RCC 7860 (cell line): ENCODE data around the gene CCDC144A.
"Not testable (repeated sequence)": the region's sequence is repeated elsewhere in the genome, so short reads cannot be mapped to it uniquely, and the experiment has no call there.

Experiments
- DNase-seq: peaks from one replicate; pipeline ENCODE4 v3.0.0-alpha.2; 2015; ENCODE audit warnings: low spot score
- FAIRE-seq: peaks from 2 replicates; lab custom pipeline; 2012; peaks lifted over from hg19 to GRCh38; lab: Jason Lieb, UNC

The CCDC144A gene

DNA sequence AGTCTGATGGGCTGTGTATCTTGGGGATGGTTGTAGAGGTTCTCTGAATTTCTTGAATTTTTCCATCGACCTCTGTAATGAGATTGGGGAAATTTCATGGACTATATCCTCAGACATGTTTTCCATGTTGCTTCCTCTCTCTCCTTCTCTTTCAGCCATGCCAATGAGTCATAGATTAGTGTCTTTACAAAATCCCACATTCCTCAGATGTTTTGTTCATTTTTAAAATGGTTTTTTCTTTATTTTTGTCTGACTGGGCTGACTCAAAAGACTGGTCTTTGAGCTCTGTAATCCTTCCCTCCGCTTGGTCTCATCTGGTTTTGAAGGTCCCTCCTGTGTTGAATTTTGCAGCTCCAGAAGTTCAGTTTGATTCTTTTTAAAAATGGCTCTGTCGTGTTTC is 60.5 kb downstream of the CCDC144A start:
- DNase-seq, FAIRE-seq: not testable (repeated sequence)

DNA sequence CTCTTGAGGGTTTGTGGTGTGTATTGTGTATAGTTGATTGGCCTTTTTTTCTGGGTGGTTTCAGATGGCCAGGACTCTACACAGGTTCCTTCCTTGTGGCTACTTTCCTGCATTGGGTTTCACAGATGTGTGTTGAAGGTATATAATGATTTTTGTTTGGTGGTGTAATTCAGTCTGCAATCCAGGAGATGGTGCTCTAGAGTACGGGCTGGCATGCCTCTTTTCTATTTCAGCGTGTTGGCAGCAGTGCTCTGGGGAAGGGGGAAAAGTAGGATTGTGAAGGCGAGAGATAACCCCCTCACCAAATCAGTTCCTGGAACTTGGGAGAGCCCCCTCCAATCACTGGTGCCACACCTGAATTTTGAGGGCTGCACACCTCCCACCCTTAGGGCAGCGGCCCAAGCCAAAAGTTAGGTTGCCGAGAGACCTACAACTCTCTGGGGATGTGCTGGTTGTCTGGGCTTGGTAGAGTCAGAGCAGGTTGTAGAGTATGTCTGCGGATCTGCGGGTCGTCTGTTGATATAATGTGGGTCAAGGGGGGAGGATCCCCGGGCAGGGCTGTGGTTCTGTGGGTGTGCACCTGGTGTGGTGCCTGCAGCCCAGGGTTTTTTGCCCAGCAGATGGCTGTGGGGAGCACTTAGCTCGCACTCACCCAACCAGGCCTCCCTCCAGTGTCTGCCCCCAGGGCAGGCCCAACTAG is 61.3 kb downstream of the CCDC144A start:
- not testable (repeated sequence) for FAIRE-seq
- peak; percentile 4 for DNase-seq

DNA sequence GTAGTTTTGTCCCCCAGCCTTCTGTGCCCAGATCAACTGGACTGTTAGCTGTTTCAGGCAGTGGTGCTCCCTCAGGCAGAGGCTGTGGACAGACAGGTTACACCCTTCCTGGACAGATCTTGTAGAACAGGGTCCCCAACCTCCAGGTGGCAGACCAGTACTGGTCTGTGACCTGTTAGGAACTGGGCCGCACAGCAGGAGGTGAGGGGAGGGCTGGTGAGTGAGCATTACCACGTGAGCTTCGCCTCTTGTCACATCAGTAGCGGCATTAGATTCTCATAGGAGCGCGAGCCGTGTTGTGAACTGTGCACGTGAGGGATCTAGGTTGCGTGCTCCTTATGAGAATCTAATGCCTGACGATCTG is 61.9 kb downstream of the CCDC144A start:
- not testable (repeated sequence) for DNase-seq, FAIRE-seq

DNA sequence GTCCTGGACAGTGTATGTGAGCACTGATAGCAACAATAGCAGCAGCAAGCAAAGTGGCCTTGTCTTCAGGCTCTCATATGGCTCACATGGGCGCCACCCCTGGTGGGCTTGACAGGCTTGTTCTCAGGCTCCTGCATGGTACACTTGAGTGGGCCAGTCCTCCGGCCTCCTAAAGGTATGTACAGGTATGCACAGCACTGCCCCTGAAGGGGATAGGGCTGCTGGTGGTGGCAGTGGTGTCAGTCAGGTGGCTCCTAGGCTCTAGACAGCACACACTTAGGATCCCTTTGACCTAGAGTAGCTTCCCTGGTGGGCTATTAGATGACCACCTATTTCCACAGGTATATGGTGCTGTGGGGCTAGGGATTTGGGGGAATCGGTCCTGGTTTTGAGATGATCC is 67.5 kb downstream of the CCDC144A start:
- not testable (repeated sequence) for FAIRE-seq, DNase-seq

DNA sequence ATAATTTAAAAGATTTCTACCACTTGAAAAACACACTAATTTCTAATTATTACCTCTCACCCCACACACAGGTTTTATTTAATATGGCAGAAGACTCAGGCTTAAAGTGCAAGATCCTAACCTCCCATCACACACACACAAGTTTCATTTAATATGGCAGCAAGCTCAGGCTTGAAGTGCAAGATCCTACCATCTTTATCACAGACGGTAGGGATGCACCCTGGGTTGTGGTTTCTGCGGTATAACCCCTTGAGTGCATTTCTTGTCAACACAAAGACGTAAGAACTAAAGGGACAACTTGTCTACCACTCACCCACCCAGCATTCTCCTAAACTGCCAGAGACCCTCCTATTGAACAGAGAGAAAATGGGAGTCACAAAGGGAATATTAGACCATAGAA is 68.1 kb downstream of the CCDC144A start:
- DNase-seq, FAIRE-seq: not testable (repeated sequence)

DNA sequence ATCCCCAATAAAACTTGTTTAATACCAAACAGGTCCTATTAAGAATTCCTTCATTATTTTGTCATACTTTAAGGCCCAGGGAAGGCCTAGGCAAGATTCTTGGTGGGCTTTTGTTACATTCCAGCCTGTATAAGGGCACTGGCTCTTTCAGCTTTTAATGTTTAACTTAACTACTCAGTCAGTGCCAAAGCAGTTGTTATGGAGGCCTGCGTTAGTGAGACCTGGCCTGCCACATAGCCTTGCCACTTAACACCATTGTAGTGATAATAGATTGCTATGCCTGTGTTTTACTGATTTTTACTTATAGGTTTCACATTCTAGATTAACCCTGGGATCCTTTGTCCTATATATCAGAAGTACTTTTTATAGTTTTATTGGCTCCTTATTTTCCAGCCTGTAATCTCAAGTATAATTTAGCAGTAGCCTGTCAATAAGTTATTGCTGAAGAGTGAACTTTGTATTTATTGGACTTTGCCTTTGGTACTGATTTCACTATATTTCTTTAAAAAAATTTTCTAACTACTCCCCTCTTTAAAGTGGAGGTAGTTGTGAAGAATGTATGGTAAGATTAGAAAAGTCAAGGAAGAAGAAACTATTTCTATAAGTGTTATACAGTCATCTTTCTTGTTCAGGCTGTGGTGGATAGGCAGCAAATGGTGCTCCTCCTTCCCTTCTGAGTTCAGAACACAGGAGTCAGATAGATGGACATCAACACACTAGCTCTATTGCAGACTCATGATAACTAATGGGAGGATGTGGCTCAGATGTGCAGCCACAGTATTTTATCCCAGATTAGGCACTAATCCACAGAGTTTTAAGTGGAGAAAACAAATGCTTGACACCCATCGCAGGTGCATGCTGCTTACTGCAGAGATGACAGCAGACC is 78.5 kb downstream of the CCDC144A start:
- DNase-seq, FAIRE-seq: not testable (repeated sequence)

DNA sequence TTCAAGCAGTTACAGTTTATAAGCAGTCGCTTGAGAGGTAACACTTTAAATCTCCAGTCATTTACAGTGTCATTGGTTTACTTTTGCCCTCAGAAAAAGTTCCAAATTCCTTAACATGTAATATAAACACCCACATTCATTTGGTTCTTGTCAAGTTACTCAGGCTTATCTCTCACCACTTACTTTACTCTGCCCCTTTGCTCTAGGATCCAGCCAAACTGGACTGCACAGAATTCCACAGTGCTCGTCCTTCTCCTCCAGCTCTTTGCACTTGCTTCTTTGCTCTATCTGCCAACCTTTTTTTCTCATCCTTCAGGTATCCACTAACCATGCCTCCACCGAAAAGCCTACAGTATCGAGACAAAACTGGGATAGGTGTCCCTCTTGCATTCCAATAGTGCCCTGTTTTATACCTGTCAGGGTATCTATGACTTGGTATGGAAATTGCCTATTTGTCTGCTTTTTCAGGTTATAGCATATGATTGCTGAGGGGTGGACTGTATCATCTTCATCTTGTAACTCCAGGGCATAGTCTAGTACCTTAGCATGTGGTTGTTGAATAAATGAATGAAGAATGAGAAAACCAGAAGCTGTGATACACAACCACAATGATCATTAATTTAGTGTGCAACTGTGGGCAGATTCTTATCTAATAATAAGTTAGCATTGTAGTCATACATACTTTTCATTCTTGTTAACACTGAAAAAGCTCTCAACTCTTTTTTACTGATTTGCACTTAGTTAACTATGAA is 82.5 kb downstream of the CCDC144A start:
- FAIRE-seq, DNase-seq: not testable (repeated sequence)

DNA sequence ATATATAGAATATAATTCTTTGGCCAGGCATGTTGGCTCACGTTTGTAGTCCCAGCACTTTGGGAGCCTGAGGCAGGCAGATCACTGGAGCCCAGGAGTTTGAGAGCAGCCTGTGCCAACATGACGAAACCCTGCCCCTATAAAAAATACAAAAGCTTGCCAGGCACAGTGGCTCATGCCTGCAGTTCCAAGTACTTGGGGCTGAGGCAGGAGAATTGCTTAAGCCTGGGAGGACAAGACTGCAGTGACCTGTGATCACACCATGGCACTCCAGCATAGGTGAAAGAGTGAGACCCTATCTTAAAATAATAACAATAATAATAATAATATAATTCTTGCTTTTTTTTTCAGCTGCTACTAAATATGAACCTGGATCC is 83.1 kb downstream of the CCDC144A start:
- not testable (repeated sequence) for DNase-seq, FAIRE-seq

DNA sequence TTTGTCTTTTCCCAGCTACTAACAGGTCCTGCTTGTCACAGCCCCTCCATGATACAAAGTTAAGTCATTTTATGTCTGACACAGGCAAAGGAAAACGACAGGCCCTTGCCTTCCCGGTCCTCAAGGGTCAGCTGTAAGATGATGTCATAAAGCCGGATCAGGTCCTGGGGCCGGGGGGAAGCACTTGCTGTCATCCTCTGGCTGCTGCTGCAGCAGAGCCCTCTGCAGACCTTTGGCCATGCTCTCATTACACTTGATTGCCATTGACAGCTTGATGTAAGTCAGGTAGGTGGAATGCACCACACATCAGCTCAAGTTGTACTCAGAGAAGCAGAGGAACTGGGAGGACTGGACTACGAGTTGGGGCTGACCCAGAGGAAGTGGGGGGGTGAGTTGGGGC is 97.8 kb downstream of the CCDC144A start:
- DNase-seq, FAIRE-seq: not testable (repeated sequence)

DNA sequence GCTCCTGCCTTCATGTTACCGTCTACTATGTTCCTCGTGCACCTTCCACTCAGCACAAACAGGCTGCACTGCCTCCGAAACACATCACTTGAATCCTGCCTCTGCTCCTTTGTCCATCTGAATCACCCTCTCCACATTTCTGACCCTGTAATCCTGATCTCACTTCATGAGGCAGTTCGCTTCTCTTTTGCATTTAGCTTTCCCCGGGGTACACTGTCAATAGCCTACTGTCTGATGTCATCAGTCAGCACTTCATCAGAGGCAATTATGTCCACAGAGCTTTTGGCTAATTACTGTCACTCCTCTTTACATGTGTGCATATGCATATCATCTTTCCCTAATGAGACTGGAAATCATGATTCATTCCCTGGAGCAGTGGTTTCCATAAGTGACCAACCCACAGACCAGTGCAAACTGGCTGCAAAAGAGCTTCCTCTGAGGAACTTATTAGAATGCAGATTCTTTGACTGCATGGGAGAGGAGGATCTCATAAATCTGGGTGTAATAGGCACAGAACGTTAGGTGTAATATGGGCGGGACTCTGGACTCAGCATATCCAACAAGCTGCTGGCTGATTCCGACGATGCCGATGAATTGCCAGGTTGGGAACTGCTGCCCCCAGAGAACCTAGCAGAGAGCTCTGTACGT is 99.0 kb downstream of the CCDC144A start:
- not testable (repeated sequence) for DNase-seq, FAIRE-seq

DNA sequence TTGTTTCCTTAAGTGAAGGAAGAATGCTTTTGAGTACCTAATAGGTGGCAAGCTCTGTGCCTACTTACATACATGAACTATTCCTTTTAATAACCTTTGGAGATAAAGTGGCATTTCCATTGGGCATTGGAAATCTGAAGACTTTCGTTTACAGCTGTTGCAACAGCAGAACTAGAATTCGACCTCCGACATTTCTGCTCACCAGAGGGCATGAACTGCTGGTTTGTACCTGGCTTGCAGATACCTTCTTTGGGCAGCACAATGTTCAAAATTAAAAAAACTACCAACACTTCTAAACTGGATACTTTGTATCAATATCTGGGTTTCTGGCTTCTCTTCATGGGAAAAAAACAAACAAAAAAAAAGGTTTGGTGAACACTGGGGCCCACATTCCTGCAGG is 99.6 kb downstream of the CCDC144A start:
- not testable (repeated sequence) for FAIRE-seq, DNase-seq

DNA sequence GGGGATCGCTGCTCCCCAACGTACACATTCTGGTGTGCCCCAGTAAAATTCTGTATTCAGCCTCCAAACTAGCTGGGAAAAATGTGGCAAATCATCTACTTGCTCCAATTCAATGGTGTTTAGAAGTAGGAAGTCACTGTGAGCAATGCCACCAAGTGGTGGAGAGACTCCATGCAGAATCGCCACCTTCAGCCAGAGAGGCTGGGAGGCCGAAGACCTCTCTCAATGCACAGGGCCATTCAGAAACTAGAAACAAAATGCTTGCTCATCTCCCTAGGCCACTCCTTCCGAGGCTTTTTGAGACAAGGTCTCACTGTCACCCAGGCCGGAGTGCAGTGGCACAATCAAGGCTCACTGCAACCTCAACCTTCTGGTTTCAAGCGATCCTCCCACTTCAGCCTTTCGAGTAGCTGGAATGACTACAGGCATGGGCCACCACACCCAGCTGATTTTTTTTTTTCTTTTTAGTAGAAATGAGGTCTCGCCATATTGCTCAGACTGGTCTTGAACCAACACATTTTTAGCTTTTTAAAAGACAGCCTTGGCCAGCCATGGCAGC is 100.4 kb downstream of the CCDC144A start:
- FAIRE-seq, DNase-seq: not testable (repeated sequence)

DNA sequence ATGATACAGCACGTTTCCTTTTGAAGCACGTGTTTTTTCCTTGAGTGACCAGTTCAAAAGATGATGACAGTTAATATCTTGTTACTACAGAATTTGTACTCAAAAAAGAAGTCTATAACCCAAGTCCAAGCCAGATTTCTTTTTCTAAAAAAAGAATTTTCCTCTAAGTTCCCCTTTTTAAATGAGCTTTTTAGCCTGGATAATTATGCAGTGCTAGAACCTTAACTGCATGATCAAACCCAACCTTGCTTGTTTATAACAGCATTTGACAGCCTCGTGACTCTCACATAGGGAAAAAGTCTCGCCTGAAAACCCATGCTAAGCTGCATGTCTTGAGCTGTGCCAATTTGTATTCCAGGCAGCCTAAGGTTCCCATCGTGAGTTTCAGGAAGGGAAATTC is 104.2 kb downstream of the CCDC144A start:
- not testable (repeated sequence) for FAIRE-seq, DNase-seq

DNA sequence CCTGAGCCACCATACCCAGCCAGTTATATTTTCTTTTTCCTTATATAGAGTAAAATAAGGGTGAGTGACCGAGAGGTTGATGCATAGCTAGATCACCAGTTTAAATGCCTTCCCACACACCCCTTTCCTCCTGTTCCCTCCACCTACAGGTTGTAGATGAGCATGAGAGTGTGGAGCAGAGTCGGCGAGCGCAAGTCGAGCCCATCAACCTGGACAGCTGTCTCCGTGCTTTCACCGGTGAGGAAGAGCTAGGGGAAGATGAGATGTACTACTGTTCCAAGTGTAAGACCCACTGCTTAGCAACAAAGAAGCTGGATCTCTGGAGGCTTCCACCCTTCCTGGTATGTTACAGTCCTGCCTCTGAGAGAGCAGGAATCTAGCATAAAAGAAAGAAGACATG is 105.9 kb downstream of the CCDC144A start:
- DNase-seq, FAIRE-seq: not testable (repeated sequence)

DNA sequence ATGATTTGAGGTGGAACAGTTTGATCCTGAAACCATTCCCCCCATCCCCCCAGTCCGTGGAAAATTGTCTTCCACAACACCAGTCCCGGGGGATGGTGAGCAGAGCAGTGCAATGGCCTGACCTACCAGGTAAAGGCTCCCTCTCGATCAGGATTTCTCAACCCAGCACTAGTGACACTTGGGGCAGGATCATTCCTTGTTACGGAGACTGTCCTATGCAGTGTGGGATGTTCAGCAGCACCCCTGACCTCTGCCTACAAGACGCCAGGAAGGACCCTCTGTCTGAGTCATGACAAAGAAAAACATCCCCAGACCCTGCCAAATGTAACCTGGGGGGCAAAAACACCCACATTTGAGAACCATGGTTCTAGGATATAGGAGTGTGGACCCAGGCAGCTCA is 114.8 kb downstream of the CCDC144A start:
- not testable (repeated sequence) for FAIRE-seq, DNase-seq

DNA sequence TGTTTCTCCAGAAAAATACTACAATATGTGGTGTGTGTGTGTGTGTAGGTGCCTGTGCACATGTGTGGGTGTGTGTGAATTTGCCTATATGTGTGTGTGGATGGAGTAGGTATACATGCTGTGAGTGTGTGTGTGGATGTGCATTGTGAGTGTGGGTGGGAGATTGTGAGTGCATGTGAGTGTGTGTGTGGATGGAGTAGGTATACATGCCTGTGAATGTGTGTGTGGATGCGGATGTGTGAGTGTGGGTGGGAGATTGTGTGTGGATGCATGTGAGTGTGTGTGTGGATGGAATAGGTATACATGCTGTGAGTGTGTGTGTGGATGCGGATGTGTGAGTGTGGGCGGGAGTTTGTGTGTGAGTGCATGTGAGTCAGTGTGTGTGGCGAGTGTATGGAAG is 116.6 kb downstream of the CCDC144A start:
- not testable (repeated sequence) for DNase-seq, FAIRE-seq

DNA sequence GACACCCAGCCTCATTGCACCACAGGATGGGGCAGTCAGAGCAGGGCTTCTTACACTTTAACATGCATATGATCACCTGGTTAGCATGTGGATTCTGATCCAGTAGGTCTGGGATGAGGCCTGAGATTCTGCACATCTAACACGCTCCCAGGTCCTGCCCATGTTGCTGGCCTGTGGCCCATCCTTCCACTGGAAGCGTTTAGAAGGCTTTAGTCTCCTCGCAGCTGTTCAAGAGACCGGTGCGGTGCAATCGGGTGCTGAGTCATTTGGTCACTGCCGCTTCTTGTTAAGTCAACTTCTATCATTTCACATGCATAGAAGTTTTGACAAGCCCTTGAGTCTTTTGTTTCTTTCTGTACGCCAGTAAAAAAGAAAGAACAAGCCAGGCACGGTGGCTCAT is 117.6 kb downstream of the CCDC144A start:
- DNase-seq, FAIRE-seq: not testable (repeated sequence)

DNA sequence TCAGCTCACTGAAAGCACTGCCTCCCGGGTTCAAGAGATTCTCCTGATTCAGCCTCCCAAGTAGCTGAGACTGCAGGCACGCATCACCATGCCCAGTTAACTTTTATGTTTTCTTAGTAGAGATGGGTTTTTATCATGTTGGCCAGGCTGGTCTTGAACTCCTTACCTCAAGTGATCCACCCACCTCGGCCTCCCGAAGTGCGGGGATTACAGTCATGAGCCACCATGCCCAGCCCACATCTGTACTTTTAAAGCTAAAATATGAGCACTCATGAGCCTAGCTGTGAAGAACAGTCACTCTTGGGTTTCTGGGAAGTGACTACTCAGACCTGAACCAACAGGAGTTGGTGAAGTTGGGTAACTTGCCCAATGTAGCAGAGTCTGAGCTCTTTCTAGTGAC is 120.2 kb downstream of the CCDC144A start:
- not testable (repeated sequence) for FAIRE-seq, DNase-seq

DNA sequence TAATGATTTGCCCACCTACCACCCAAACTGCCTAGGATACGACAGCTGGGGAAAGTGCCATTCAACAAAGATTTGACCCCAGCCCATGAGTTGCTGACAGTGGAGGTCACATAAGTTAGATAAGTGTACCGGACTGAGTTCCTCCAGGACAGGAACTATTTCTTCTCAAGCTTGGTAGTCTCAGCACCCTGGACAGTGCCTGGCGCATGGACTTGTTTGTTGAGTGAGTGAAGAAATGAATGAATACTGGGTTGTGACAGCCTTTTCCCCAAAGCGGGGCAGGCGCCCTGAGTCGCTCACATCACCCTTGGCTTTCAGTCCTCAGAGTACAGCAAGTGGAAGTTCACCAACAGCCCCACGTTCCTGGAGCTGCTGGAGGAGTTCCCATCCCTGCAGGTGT is 122.1 kb downstream of the CCDC144A start:
- FAIRE-seq, DNase-seq: not testable (repeated sequence)

DNA sequence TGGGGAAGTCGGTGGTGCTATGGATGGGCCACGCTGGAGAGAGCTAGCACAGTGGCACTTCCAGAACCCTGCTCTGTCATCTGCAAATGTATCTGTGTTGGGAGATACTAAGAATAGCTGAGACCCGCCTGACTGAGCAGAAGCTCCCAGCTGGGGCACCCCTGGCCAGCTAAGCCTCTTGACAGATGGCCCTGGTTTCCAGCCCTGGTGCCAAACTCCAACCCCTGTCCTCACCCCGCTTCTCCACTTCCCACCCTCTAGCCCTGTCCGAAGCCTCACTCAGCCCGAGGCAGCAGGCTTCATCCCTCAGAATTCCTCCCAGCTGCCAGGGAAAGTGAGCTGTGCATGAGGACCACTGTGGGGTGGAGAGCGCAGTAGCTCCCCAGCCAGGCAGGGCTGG is 124.4 kb downstream of the CCDC144A start:
- no peak for DNase-seq
- no peak for FAIRE-seq
